Epithelial cell of prostate (primary cell): ENCODE measurements around the gene NEURL1.

Experiments
- DNase-seq: peaks from one replicate; pipeline ENCODE4 v3.0.0-alpha.2; 2011; ENCODE audit warnings: low read depth, low spot score
- H3K27ac ChIP-seq: fragments of 450-650 bp; 2 replicates; pipeline ENCODE4 v1.5.1; 2017; ENCODE audit warnings: mild to moderate bottlenecking

Gene NEURL1

GRCh38 chr10:103557455-103557854, 64.0 kb downstream of the NEURL1 start:
- no peak overlapping the region for H3K27ac ChIP-seq
- DNase-seq, result no peak

GRCh38 chr10:103558911-103559310, 65.4 kb downstream of the NEURL1 start:
- DNase-seq, result no peak
- no peak overlapping the region for H3K27ac ChIP-seq

GRCh38 chr10:103559776-103560175, 66.3 kb downstream of the NEURL1 start:
- no peak for DNase-seq
- H3K27ac ChIP-seq, result no peak overlapping the region

- no peak for DNase-seq
- H3K27ac ChIP-seq, result no peak overlapping the region
These were observed 67.4 kb downstream of the NEURL1 start for GRCh38 chr10:103560886-103561285.

GRCh38 chr10:103562383-103562782, 68.9 kb downstream of the NEURL1 start:
- H3K27ac ChIP-seq, result no peak overlapping the region
- no peak for DNase-seq

GRCh38 chr10:103563231-103564115, 70.0 kb downstream of the NEURL1 start:
- DNase-seq, result no peak
- H3K27ac ChIP-seq, result no peak overlapping the region

GRCh38 chr10:103564116-103564501, 70.6 kb downstream of the NEURL1 start:
- no peak for DNase-seq
- no peak overlapping the region for H3K27ac ChIP-seq

- DNase-seq, result no peak
- H3K27ac ChIP-seq, result no peak overlapping the region
These were observed 71.4 kb downstream of the NEURL1 start for GRCh38 chr10:103564776-103565520.

- no peak for DNase-seq
- no peak overlapping the region for H3K27ac ChIP-seq
These were observed 73.0 kb downstream of the NEURL1 start for GRCh38 chr10:103566536-103566935.

GRCh38 chr10:103568505-103568904, 75.0 kb downstream of the NEURL1 start:
- H3K27ac ChIP-seq, result no peak overlapping the region
- no peak for DNase-seq

- no peak overlapping the region for H3K27ac ChIP-seq
- DNase-seq, result no peak
These were observed 76.4 kb downstream of the NEURL1 start for GRCh38 chr10:103569896-103570295.

- H3K27ac ChIP-seq, result no peak overlapping the region
- DNase-seq, result no peak
These were observed 77.5 kb downstream of the NEURL1 start for GRCh38 chr10:103570844-103571655.

- H3K27ac ChIP-seq, result no peak overlapping the region
These were observed 78.1 kb downstream of the NEURL1 start for GRCh38 chr10:103571656-103571975.

GRCh38 chr10:103572347-103573204, 79.1 kb downstream of the NEURL1 start:
- no peak for DNase-seq
- H3K27ac ChIP-seq, result no peak overlapping the region

More at GRCh38 chr10:103571656-103571975, 78.1 kb downstream of the NEURL1 start:
- no peak for DNase-seq

GRCh38 chr10:103573205-103573487, 79.6 kb downstream of the NEURL1 start:
- no peak overlapping the region for H3K27ac ChIP-seq
- no peak for DNase-seq

GRCh38 chr10:103574097-103575061, 80.9 kb downstream of the NEURL1 start:
- DNase-seq, result no peak
- H3K27ac ChIP-seq, result no peak overlapping the region

- H3K27ac ChIP-seq, result no peak overlapping the region
- DNase-seq, result no peak
These were observed 82.0 kb downstream of the NEURL1 start for GRCh38 chr10:103575416-103576075.

GRCh38 chr10:103576076-103576471, 82.6 kb downstream of the NEURL1 start:
- H3K27ac ChIP-seq, result no peak overlapping the region
- no peak for DNase-seq
